Measurements from ENCODE around the gene ACTR3C.
A peak's percentile ranks its signal among the peaks of the same experiment; 100 is the strongest.
"Not testable (repeated sequence)": the region's sequence is repeated elsewhere in the genome, so short reads cannot be mapped to it uniquely, and the experiment has no call there.

ACTR3C gene

DNA sequence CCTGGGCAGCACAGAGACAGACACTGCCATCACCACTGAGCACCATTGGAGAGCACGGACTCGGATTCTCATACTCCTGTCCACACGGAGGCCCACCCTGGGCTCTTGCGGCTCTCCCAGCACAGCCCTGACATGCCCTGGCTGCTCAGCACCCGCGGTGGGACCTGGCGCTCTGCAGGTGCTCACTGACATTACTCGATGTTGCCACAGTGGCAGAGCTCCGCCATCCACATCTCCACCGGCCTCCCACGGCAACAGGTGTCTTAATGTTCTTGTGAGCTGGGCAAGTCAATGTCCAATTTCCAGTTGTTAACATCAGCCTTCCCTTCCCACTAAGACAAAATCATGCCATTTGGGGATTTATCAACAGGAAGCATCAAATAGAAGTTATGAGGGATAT lies 45.0 kb downstream of the ACTR3C start:
- DNase-seq, result not testable (repeated sequence)

GRCh38 chr7:150276132-150276695 lies 47.1 kb downstream of the ACTR3C start:
- DNase-seq, result peak; percentile 9 to 31

DNA sequence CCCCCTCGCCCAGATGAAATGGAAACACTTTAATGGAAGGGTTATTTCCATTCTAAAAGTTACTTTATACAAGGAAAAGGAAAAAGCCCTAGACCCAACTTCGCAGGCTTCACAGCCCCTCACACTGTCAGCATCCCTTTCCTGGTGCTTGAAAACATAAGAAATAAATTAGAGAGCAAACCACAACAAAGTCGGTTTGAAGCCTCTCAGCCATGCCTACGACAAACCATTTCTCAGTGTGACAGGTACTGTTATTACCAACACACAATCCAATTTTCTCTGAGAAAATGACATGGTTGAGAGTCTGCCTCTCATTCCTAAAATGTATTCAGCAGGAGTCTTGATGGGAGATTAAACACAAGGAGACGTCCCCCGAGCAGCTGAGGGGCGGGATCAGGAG lies 51.4 kb downstream of the ACTR3C start:
- DNase-seq, result not testable (repeated sequence)

DNA sequence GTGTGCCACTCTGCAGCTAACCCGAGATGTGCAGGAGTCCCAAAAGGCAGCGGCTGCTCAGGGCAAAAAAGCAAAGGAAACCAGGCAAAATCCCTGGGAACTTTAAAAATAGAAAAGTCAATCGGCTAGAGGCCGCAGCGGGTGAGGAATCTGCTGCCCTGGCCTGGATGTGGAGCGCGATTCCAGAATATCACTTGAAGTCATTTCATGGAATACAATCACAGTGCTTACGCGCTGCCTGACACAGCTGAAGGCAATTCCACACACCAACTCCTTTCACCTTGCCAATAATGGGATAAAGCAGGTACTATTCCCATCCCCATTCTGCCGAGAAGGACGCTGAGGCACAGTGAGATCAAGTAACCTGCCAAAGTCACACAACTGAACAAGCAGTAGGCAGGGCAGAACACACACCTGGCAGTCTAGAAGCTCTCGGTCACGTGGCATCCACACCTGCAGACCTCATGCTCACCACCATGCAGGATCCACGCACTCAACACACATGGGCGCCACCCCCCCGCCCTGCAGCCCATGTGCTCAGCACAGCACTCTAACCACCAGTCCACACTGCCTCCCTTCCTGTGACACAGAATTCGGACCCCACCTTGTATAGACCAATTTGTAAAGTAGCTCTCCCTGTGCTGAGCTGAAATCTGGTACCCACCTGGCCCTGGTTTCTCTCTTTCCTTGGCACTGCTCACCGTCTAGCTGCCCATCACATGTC lies 53.1 kb downstream of the ACTR3C start:
- DNase-seq, result not testable (repeated sequence)

DNA sequence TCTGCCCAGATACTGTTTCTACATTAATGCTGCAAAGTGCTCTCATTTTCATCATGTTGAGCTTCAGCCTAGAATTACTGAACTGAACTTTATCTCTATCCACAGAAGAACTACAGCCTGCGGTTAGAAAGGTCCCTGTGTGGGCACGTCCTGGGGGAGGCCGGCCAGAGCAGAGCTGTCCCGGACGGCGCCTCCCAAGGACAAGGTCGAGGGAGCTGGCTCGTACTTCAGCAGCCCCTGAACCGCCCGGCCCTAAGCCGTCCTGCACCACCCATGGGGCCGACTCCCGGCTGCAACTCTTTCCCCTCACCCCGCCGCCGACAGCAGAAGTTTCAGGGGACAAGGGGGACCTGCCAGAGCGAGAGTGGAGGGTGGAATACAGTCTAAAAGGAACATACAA lies 54.5 kb downstream of the ACTR3C start:
- not testable (repeated sequence) for DNase-seq

DNA sequence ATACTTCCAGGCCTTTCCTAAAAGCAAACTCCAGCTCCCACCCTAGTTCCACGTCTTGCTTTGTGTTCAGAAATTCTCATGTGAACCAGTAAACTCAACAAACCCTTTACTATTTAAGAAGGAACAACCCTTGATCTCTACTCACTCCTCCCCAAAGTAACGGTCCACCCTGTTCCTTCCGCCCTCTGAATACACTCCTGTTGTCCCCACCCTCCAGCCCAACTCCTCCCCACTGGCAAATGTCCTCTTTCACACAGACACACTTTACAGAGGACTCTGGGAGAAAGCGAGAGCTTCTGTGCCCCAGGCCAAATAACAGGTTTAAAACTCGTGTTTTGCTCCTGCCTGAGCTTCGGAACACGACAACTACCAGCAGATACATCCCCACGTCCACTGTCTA lies 55.1 kb downstream of the ACTR3C start:
- not testable (repeated sequence) for DNase-seq

DNA sequence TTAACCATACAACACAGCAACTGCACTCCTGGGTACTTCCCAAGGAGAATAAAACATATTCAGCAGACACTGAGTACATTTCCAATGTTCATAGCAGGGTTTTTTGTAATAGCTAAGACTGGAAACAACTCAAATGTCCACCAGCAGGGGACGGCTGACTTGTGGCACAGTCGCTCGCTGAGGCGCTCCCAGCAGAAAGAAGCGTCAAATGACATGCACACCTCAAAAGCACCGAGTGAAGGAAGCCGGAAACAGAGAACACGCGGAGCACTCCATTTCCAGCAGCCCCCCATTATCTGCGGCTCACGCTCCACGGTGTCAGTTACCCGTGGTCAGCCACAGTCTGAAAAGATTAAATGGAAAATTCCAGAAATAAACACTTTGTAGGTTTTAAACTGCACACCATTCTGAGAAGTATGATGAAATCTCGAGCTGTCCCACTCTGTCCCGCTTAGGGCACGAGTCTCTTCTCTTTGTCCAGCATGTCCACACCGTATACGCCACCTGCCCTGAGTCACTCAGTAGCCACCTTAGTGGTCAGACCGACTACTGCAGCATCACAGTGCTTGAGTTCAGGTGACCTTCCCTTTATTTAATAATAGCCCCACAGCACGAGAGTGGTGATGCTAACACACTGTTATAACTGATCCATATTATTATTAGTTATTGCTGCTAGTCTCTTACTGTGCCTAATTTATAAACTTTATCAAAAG lies 56.2 kb downstream of the ACTR3C start:
- DNase-seq, result not testable (repeated sequence)

DNA sequence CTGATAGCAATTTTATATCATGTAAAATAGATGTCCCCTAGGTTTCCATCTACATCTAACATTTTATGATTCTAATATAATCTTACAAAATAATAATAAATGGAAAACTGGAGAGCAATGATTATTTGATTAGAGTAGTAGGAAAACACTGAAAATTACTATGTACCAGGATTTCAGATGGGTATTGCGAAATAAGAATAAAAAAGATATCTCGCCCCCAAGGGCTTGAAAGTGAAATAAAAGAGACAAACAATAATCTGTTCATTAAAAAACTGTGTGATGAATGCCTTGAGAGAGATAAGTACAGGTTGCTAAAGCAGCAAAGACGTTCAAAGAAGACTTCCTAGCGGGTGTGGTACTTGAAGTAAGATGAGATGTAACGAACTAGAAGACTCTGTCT lies 60.7 kb downstream of the ACTR3C start:
- not testable (repeated sequence) for DNase-seq

- not testable (repeated sequence) for DNase-seq
Measured at GRCh38 chr7:150247745-150248144, 75.6 kb downstream of the ACTR3C start.

DNA sequence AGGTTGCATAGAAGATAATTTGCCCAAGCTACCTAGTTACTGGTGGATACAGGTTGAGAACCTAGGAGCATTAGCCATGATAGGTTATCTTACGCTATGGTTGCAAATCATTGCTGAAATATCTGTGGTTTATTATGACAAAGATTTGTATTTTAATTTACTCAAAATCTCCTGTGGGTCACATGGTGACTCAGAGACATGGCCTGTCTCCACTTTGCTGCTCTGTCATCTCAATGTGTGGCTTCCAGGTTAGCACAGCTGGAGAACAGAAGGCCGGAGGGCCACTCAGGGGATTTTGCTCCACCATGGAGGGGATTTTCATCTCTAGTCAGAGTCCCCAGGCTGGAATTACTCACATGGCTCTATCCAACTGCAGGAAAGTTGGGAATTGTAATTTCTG lies 78.1 kb downstream of the ACTR3C start:
- not testable (repeated sequence) for DNase-seq

DNA sequence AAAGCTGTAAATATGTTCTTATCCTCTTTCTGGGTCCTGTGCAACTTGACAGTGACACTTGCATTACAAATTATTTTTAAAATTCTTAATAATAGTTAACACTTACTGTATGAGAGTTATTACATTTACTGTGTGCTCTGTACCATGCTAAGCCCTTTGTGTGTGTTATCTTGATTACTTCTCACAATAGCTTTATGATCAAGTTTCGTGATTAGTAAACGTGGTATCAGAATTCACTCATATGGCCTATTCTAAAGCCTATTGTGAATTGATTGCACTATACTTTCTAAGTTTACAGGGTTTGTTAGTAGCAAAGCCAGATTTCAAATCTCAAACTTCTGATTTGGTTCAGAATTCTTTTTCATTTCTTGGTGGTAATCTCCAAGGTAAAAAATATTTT lies 80.4 kb downstream of the ACTR3C start:
- not testable (repeated sequence) for DNase-seq

GRCh38 chr7:150225444-150225843 lies 97.9 kb downstream of the ACTR3C start:
- not testable (repeated sequence) for DNase-seq

DNA sequence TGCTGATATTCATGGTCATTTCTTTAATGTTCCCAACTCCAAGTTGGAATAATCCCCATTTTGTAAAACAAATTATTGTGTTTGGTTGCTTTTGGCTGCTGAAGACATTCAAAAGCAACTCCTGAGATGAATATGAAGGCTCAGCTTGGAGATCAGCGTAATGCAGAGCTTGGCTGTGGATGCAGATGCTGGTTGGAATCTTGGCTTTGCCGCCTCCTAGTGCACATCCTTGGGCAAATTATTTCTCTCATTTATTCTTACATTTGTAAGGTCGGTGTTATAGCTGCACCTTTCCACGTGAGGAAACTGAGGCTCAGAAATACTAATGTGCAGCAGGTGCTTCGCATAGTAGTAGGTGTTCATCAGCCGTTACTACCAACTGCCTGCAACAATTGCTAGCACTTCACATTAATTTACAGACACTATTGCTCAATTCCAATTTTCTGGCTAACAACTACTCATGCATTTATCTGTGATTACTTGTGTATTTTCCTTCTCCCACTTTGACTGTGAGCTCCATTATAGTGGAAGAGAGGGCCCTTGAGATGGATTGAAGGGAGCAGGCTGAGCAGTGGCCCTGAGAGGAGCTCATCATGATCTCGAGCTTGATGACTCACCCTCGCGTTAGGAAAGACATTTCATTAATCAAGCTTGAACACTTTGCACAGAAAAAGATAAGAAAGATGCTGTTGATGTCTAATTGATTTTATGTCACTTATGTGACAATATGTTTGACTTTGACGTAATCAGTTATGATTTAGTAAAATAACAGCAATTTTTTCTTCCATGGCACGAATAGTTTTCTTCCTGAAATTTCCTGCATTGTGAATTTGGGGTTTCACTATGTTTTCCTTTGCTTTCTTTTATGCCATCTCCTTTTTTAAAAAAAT lies 101.0 kb downstream of the ACTR3C start:
- DNase-seq, result not testable (repeated sequence)

DNA sequence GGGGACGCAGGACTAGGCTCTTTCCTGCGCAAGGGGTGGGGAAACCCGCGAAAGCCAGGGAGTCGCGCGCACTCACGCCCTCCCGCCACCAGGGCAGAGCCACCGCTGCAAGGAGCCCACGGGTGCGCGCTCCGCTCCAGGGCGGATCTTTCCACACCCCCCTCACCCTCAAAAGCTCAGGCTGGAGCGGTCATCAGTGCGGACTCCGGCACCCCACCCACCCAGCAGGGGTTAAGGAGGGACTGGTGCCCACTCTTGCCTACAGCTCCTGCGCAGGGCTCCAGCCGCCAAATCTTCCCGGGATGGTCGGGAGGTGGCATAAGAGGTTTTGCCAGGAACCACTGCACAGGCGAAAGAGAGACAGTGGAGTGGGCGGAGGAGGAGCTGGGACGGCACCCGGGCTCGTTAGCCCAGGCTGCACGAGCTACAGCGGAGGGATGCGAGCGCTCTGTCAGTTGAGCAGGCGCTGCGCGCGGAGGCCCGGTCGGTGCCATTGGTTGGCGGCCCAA lies 102.6 kb downstream of the ACTR3C start:
- DNase-seq, result not testable (repeated sequence)

- not testable (repeated sequence) for DNase-seq
Measured at GRCh38 chr7:150219941-150220658, 103.2 kb downstream of the ACTR3C start.

DNA sequence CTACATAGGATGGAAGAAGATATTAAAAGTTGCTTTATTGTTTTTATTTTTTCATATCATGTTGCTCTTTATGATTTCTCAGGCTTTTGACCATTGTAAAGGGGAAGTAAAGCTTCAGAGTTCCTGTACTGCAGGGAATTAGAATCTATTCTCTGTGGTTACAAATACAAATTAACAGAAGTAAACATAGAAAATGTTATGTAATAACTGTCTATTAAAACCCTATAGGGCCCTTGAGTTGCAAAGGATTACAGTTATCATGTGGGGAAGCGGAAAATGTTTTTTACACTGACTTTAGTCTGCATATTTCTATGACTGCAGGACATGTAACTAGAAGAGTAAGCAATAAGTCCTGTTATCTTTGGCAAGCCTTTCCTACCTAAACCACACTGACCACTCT lies 116.5 kb downstream of the ACTR3C start:
- not testable (repeated sequence) for DNase-seq

DNA sequence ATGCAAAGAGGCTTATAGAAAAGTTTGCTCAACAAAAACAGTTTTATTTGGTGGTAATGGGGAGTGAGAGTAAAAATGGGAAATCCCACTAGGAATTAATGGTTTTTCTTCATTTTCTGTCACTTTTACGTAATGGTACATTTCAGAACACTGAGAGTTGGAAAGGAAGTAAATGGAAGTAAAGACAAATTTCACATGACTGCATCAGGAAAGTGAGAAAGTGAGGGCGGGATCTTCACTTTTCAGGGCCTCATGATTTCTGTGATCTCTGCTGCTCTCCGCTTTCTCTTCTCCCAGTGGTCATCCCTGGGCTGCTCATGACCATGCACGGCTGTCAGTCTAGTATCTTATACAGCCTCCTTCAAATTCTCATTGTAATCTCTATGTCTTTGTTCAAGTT lies 117.5 kb downstream of the ACTR3C start:
- not testable (repeated sequence) for DNase-seq

DNA sequence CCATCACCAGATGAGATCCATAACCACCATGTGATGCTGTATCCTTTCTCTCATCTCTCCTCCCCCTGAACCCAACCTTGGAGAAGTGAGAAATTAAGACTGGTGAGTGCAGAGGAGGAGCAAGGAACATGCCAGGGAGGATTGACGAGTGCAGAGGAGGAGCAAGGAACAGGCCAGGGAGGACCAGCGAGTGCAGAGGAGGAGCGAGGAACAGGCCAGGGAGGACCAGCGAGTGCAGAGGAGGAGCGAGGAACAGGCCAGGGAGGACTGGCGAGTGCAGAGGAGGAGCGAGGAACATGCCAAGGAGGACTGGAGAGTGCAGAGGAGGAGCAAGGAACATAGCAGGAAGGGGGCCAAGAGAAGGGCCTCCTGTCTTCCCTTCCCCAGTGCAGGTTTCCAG lies 118.8 kb downstream of the ACTR3C start:
- not testable (repeated sequence) for DNase-seq

GRCh38 chr7:150202894-150203293 lies 120.5 kb downstream of the ACTR3C start:
- not testable (repeated sequence) for DNase-seq
